HepG2 (cell line): ENCODE data around the gene RHOT2.

Experiments
- CHD2 ChIP-seq: IDR thresholded peaks from 2 replicates; pipeline ENCODE4 v1.6.1; 2011; ENCODE audit warnings: low read depth, low read length, improper control_type of control experiment
- KLF9 ChIP-seq: IDR thresholded peaks from 2 replicates; pipeline ENCODE4 v1.6.1; 2016; ENCODE audit warnings: low read depth
- POLR2A ChIP-seq, 2 experiments: IDR thresholded peaks; 2 replicates each; pipeline ENCODE4 v1.6.1; 2011; ENCODE audit warnings: low read depth in 2 of 2, low read length in 2 of 2, mild to moderate bottlenecking in 1 of 2, moderate library complexity in 1 of 2; ENCODE audit not compliant: insufficient read depth in 1 of 2
- RAD51 ChIP-seq: fragments of 450-650 bp; IDR thresholded peaks from 2 replicates; pipeline ENCODE4 v1.6.1; 2016; ENCODE audit warnings: borderline replicate concordance
- RARG ChIP-seq: sonication (generic); formaldehyde crosslinking; IDR thresholded peaks from 2 replicates; pipeline ENCODE4 v1.4.0; 2020; ENCODE audit warnings: low read depth, mild to moderate bottlenecking, missing genetic modification reagents
- SALL2 ChIP-seq: sonication (generic); formaldehyde crosslinking; IDR thresholded peaks from 2 replicates; pipeline ENCODE4 v1.8.1; 2023; ENCODE audit warnings: mild to moderate bottlenecking, missing genetic modification reagents, inconsistent platforms
- TP53 ChIP-seq: sonication (generic); formaldehyde crosslinking; conservative IDR thresholded peaks from 2 replicates; pipeline ENCODE4 v1.4.0; 2020; ENCODE audit warnings: missing genetic modification reagents
- ZNF12 ChIP-seq: sonication (generic); formaldehyde crosslinking; IDR thresholded peaks from 2 replicates; pipeline ENCODE4 v1.5.0; 2020; ENCODE audit warnings: missing genetic modification reagents
- ZNF678 ChIP-seq: sonication (generic); formaldehyde crosslinking; IDR thresholded peaks from 2 replicates; pipeline ENCODE4 v1.4.0; 2020; ENCODE audit warnings: mild to moderate bottlenecking, missing genetic modification reagents
- TF ChIP-seq, protein P1 (sequence below): sonication (generic); formaldehyde crosslinking; IDR thresholded peaks from 2 replicates; pipeline ENCODE4 v1.4.0; 2020; ENCODE audit warnings: missing genetic modification reagents
- TF ChIP-seq, protein P2 (sequence below): fragments of 450-650 bp; IDR thresholded peaks from 2 replicates; pipeline ENCODE4 v1.6.1; 2016
- TF ChIP-seq, protein P3 (sequence below): sonication (generic); formaldehyde crosslinking; IDR thresholded peaks from 2 replicates; pipeline ENCODE4 v1.4.0; 2020; ENCODE audit warnings: missing genetic modification reagents, low read depth, mild to moderate bottlenecking, borderline replicate concordance
- TF ChIP-seq, protein P4 (sequence below), 2 experiments: fragments of 450-650 bp in 1 of 2; sonication (generic) in 1 of 2; formaldehyde crosslinking; IDR thresholded peaks; 2 replicates each; pipeline versions ENCODE4 v1.5.0 to v1.8.0; 2020 to 2022; ENCODE audit warnings: mild to moderate bottlenecking in 1 of 2, missing genetic modification reagents in 1 of 2

DNA sequence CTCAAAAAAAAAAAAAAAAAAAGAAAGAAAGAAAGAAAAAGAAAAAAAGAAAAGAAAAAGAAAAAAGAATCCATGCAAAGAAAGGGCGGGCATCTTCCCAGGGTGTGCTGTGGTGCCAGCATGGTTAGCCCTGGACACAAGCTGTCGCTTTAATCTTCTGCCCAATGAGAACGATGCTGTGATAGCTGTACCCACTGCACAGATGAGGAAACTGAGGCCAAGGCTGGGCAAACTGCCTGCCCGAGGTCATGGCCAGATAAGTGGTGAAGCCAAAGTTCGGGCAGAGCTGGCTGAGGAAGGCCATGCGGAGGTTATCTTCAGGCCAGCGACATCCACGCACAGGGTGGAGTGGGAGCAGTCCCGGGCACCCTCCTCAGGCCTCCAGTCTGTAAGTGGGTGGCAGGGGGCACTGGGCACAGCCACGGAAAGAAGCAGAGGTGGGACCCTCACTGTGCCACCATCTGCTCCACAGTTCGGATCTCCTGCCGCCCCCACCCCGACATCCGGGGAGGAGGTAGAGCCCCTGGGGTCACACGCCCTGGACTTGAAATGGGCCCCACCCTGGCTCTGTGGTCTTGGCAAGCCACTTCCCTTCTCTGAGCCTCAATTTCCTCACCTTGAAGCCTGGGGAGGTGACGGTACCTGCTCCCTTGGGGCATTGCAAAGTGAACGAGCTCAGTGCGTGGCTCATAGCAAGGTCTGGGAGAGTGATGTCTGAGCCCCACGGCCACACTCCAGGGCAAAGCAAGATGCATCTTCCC, 31.2 kb downstream of the RHOT2 start:
- TF ChIP-seq POLR2A (IDR thresholded peaks at IDR 0.05; ENCODE audit: insufficient read depth in 1 of 2, low read depth in 2 of 2, low read length in 2 of 2) (no peak), KLF9 (no peak), ZNF12 (CRISPR knock-in tag) (no peak), ZNF678 (CRISPR knock-in tag) (no peak), SALL2 (CRISPR knock-in tag) (no peak), TP53 (CRISPR knock-in tag) (no peak), RARG (CRISPR knock-in tag) (no peak), CHD2 (no peak), RAD51 (no peak)
- TF ChIP-seq, protein P1, sequence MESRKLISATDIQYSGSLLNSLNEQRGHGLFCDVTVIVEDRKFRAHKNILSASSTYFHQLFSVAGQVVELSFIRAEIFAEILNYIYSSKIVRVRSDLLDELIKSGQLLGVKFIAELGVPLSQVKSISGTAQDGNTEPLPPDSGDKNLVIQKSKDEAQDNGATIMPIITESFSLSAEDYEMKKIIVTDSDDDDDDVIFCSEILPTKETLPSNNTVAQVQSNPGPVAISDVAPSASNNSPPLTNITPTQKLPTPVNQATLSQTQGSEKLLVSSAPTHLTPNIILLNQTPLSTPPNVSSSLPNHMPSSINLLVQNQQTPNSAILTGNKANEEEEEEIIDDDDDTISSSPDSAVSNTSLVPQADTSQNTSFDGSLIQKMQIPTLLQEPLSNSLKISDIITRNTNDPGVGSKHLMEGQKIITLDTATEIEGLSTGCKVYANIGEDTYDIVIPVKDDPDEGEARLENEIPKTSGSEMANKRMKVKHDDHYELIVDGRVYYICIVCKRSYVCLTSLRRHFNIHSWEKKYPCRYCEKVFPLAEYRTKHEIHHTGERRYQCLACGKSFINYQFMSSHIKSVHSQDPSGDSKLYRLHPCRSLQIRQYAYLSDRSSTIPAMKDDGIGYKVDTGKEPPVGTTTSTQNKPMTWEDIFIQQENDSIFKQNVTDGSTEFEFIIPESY (CRISPR knock-in tag) = no peak
- TF ChIP-seq, protein P2, sequence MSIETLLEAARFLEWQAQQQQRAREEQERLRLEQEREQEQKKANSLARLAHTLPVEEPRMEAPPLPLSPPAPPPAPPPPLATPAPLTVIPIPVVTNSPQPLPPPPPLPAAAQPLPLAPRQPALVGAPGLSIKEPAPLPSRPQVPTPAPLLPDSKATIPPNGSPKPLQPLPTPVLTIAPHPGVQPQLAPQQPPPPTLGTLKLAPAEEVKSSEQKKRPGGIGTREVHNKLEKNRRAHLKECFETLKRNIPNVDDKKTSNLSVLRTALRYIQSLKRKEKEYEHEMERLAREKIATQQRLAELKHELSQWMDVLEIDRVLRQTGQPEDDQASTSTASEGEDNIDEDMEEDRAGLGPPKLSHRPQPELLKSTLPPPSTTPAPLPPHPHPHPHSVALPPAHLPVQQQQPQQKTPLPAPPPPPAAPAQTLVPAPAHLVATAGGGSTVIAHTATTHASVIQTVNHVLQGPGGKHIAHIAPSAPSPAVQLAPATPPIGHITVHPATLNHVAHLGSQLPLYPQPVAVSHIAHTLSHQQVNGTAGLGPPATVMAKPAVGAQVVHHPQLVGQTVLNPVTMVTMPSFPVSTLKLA = no peak
- TF ChIP-seq, protein P3, sequence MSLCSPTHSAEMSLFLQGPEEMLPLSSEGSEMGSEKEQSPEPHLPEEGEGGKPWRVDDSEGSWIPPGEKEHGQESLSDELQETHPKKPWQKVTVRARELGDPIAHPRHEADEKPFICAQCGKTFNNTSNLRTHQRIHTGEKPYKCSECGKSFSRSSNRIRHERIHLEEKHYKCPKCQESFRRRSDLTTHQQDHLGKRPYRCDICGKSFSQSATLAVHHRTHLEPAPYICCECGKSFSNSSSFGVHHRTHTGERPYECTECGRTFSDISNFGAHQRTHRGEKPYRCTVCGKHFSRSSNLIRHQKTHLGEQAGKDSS (CRISPR knock-in tag) = no peak
- TF ChIP-seq, protein P4, sequence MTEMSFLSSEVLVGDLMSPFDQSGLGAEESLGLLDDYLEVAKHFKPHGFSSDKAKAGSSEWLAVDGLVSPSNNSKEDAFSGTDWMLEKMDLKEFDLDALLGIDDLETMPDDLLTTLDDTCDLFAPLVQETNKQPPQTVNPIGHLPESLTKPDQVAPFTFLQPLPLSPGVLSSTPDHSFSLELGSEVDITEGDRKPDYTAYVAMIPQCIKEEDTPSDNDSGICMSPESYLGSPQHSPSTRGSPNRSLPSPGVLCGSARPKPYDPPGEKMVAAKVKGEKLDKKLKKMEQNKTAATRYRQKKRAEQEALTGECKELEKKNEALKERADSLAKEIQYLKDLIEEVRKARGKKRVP (CRISPR knock-in tag; IDR thresholded peaks at IDR 0.05) = no peak
